Liver (tissue), 3 donors: ENCODE data around the gene IQCH.
"Not testable (repeated sequence)": the region's sequence is repeated elsewhere in the genome, so short reads cannot be mapped to it uniquely, and the experiment has no call there.

ENCODE experiments used
- HNF4G ChIP-seq: IDR thresholded peaks from 2 replicates; pipeline ENCODE4 v1.6.1; 2016; ENCODE audit warnings: antibody characterized with exemption
- TF ChIP-seq, protein P1 (sequence below): IDR thresholded peaks from 2 replicates; pipeline ENCODE4 v1.6.1; 2016; ENCODE audit warnings: antibody characterized with exemption
- TF ChIP-seq, protein P2 (sequence below): fragments of 150-350 bp; IDR thresholded peaks from 2 replicates; pipeline ENCODE4 v1.5.1; 2017; ENCODE audit warnings: improper control_type of control experiment, low read depth, low read length; ENCODE audit not compliant: missing input control
- donor health status: healthy.
- donor health status: healthy.

DNA sequence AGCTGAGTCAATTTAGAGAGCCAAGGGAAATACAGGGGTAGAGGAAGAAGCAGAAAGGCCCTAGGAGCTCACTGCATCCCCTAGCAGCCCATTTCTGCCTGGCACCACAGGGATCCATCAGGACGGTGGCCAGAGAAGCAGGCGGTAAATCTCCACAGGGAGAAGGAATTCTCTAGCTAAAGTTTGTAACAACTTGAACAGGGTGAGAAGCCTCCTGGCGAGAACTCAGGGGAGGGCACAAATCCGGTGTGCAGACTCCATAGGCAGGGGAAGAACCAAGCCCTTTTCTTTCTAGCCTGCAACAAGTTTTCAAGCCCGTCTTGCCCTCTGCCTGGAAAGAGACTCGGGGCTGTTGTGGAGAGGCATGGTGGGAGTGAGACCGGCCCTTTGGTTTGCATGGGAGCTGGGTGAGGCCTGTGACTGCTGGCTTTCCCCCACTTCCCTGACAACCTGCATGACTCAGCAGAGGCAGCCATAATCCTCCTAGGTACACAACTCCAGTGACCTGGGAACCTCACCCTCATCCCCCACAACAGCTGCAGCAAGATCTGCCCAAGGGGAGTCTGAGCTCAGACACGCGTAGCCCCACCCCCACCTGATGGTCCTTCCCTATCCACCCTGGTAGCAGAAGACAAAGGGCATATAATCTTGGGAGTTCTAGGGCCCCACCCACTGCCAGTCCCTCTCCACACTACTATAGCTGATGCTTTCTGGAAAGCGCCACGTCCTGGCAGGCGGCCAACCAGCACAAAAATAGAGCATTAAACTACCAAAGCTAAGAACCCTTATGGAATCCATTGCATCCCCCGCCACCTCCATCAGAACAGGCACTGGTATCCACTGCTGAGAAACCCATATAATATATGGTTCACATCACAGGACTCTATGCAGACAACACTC is 182.0 kb downstream of the IQCH start:
- not testable (repeated sequence) for TF ChIP-seq HNF4G
- TF ChIP-seq, protein P1, sequence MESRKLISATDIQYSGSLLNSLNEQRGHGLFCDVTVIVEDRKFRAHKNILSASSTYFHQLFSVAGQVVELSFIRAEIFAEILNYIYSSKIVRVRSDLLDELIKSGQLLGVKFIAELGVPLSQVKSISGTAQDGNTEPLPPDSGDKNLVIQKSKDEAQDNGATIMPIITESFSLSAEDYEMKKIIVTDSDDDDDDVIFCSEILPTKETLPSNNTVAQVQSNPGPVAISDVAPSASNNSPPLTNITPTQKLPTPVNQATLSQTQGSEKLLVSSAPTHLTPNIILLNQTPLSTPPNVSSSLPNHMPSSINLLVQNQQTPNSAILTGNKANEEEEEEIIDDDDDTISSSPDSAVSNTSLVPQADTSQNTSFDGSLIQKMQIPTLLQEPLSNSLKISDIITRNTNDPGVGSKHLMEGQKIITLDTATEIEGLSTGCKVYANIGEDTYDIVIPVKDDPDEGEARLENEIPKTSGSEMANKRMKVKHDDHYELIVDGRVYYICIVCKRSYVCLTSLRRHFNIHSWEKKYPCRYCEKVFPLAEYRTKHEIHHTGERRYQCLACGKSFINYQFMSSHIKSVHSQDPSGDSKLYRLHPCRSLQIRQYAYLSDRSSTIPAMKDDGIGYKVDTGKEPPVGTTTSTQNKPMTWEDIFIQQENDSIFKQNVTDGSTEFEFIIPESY = not testable (repeated sequence)
- TF ChIP-seq, protein P2, sequence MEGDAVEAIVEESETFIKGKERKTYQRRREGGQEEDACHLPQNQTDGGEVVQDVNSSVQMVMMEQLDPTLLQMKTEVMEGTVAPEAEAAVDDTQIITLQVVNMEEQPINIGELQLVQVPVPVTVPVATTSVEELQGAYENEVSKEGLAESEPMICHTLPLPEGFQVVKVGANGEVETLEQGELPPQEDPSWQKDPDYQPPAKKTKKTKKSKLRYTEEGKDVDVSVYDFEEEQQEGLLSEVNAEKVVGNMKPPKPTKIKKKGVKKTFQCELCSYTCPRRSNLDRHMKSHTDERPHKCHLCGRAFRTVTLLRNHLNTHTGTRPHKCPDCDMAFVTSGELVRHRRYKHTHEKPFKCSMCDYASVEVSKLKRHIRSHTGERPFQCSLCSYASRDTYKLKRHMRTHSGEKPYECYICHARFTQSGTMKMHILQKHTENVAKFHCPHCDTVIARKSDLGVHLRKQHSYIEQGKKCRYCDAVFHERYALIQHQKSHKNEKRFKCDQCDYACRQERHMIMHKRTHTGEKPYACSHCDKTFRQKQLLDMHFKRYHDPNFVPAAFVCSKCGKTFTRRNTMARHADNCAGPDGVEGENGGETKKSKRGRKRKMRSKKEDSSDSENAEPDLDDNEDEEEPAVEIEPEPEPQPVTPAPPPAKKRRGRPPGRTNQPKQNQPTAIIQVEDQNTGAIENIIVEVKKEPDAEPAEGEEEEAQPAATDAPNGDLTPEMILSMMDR = not testable (repeated sequence)
